GM23248 (cell line): ENCODE measurements around the gene CREB3L2. TPM values are rescaled to one million over a fixed set of nuclear protein-coding genes. Genes with fewer than 3 reads are reported as not detected.

ENCODE experiments used
- DNase-seq: peaks from one replicate; pipeline ENCODE4 v3.0.0-alpha.2; 2015
- H2AFZ ChIP-seq: fragments of 200-600 bp; sonication (generic); 2 replicates; pipeline ENCODE4 v1.6.1; 2016; ENCODE audit warnings: antibody characterized with exemption
- H3F3A ChIP-seq: fragments of 200-600 bp; sonication (generic); 2 replicates; pipeline ENCODE4 v1.6.1; 2016; ENCODE audit warnings: mild to moderate bottlenecking, antibody characterized with exemption, mixed run types; ENCODE audit not compliant: insufficient read depth
- H3K27ac ChIP-seq: fragments of 200-600 bp; sonication (generic); 2 replicates; pipeline ENCODE4 v1.5.1; 2016; ENCODE audit warnings: mild to moderate bottlenecking
- H3K27me3 ChIP-seq: fragments of 200-600 bp; sonication (generic); replicated peaks from 2 replicates; pipeline ENCODE4 v1.6.1; 2016; ENCODE audit warnings: mild to moderate bottlenecking; ENCODE audit not compliant: insufficient read depth
- H3K36me3 ChIP-seq: fragments of 200-600 bp; sonication (generic); 2 replicates; pipeline ENCODE4 v1.6.1; 2016; ENCODE audit warnings: low read depth, mild to moderate bottlenecking
- H3K4me1 ChIP-seq: fragments of 200-600 bp; sonication (generic); 2 replicates; pipeline ENCODE4 v1.6.1; 2016; ENCODE audit warnings: mild to moderate bottlenecking; ENCODE audit not compliant: insufficient read depth
- H3K4me2 ChIP-seq: fragments of 200-600 bp; sonication (generic); one replicate; pipeline ENCODE4 v1.6.1; 2016; ENCODE audit warnings: mild to moderate bottlenecking; ENCODE audit not compliant: unreplicated experiment
- H3K4me3 ChIP-seq: fragments of 200-600 bp; sonication (generic); 2 replicates; pipeline ENCODE4 v1.5.1; 2016; ENCODE audit warnings: mild to moderate bottlenecking
- H3K79me2 ChIP-seq: fragments of 200-600 bp; sonication (generic); 2 replicates; pipeline ENCODE4 v1.6.1; 2016; ENCODE audit warnings: mild to moderate bottlenecking; ENCODE audit not compliant: insufficient read depth
- H3K9ac ChIP-seq: fragments of 200-600 bp; sonication (generic); 2 replicates; pipeline ENCODE4 v1.6.1; 2016; ENCODE audit warnings: mild to moderate bottlenecking
- H3K9me2 ChIP-seq: fragments of 200-600 bp; sonication (generic); 2 replicates; pipeline ENCODE4 v1.6.1; 2016; ENCODE audit warnings: mixed run types, mild to moderate bottlenecking, moderate library complexity; ENCODE audit not compliant: insufficient read depth
- H3K9me3 ChIP-seq: fragments of 200-600 bp; sonication (generic); one replicate; pipeline ENCODE4 v1.6.1; 2017; ENCODE audit warnings: low read depth
- H4K20me1 ChIP-seq: fragments of 200-600 bp; sonication (generic); 2 replicates; pipeline ENCODE4 v1.6.0; 2016; ENCODE audit not compliant: insufficient read depth
- EZH2 ChIP-seq: fragments of 200-600 bp; sonication (generic); IDR thresholded peaks from 2 replicates; pipeline ENCODE4 v1.6.1; 2018; ENCODE audit warnings: antibody characterized with exemption, mild to moderate bottlenecking; ENCODE audit not compliant: insufficient read depth, poor library complexity, severe bottlenecking
- EZH2phosphoT487 ChIP-seq: fragments of 200-600 bp; sonication (generic); IDR thresholded peaks from 2 replicates; pipeline ENCODE4 v1.6.1; 2018; ENCODE audit warnings: antibody characterized with exemption, moderate library complexity, mild to moderate bottlenecking, low read depth; ENCODE audit not compliant: insufficient read depth
- WGBS, 2 experiments: methylation state at CpG; one replicate each; pipeline ENCODE4 v1.1.6; 2015 to 2017; ENCODE audit warnings: low lambda C conversion rate in 2 of 2, low coverage in 1 of 2; ENCODE audit errors: missing lambda C conversion rate in 2 of 2; 5-methylcytosine and 5-hydroxymethylcytosine counted together
- in situ Hi-C: fragments of 300-500 bp; cut with MboI; formaldehyde crosslinking; loops from 2 replicates; pipeline ENCODE4 v1.15.0; 2020
- polyA plus RNA-seq: library from polyadenylated mRNA; unstranded; fragments of >200 nt; fragmentation: Nextera tagmentation; extraction: Ambion mirVana; gene quantifications from 2 replicates; pipeline ENCODE4 v1.2.1, GENCODE V29; 2016
- total RNA-seq: library from RNA; depleted of rRNA; stranded (reverse); fragments of >200 nt; shearing (Covaris generic); gene quantifications from 2 replicates; pipeline ENCODE4 v1.2.3, GENCODE V29; 2014

The CREB3L2 gene
- total and polyA plus RNA-seq, 2 experiments from 2014 or later = 43.7 to 53.7 TPM

- Histone ChIP-seq H3K9me3 (no peaks in the 10 kb centered on the region), H4K20me1 (no peaks in the 10 kb centered on the region), H2AFZ (no peak overlapping the region), H3K27ac (no peak overlapping the region), H3K27me3 (no peaks in the 10 kb centered on the region), H3K4me1 (no peaks in the 10 kb centered on the region), H3K79me2 (no peaks in the 10 kb centered on the region), H3K9me2 (no peaks in the 10 kb centered on the region), H3K9ac (no peak overlapping the region), H3F3A (no peaks in the 10 kb centered on the region), H3K4me2 (no peak overlapping the region), H3K36me3 (no peaks in the 10 kb centered on the region), H3K4me3 (no peak overlapping the region)
- WGBS, 2 experiments = 11 to 13% methylated on average over 2 of the region's 2 CpGs
- no peak for DNase-seq
- in situ Hi-C loops = no loop called here
- TF ChIP-seq EZH2 = no peak
- TF ChIP-seq EZH2phosphoT487 = no peak
These were observed 34.2 kb upstream of the CREB3L2 start for GRCh38 chr7:138036135-138036534.

GRCh38 chr7:138033241-138033640, 31.4 kb upstream of the CREB3L2 start:
- H3K9me3 ChIP-seq = no peaks in the 10 kb centered on the region
- 41 to 46% methylated on average over 4 of the region's 4 CpGs for WGBS, 2 experiments
- DNase-seq = no peak
- no peaks in the 10 kb centered on the region for H4K20me1 ChIP-seq
- H3K9me2 ChIP-seq = no peaks in the 10 kb centered on the region
- H3K36me3 ChIP-seq = no peaks in the 10 kb centered on the region
- no peaks in the 10 kb centered on the region for H3F3A ChIP-seq
- H3K27ac ChIP-seq = no peak overlapping the region
- no peak overlapping the region for H3K4me2 ChIP-seq
- in situ Hi-C loops = no loop called here
- no peak overlapping the region for H3K9ac ChIP-seq
- TF ChIP-seq EZH2phosphoT487 (no peak), EZH2 (no peak)
- no peak overlapping the region for H3K4me3 ChIP-seq
- no peaks in the 10 kb centered on the region for H3K79me2 ChIP-seq
- no peaks in the 10 kb centered on the region for H3K4me1 ChIP-seq
- H2AFZ ChIP-seq = no peak overlapping the region
- H3K27me3 ChIP-seq = no peaks in the 10 kb centered on the region

GRCh38 chr7:138032770-138033169, 30.9 kb upstream of the CREB3L2 start:
- DNase-seq = no peak
- Histone ChIP-seq H3K27me3 (no peaks in the 10 kb centered on the region), H3K4me3 (no peak overlapping the region), H3K36me3 (no peaks in the 10 kb centered on the region), H3K9ac (no peak overlapping the region), H3K4me1 (no peaks in the 10 kb centered on the region), H3K9me3 (no peaks in the 10 kb centered on the region), H4K20me1 (no peaks in the 10 kb centered on the region), H3K9me2 (no peaks in the 10 kb centered on the region), H3K79me2 (no peaks in the 10 kb centered on the region), H3K27ac (no peak overlapping the region), H3K4me2 (no peak overlapping the region), H2AFZ (no peak overlapping the region), H3F3A (no peaks in the 10 kb centered on the region)
- in situ Hi-C loops = no loop called here
- TF ChIP-seq EZH2 (no peak), EZH2phosphoT487 (no peak)
- WGBS, 2 experiments = 48 to 67% methylated on average over 3 of the region's 3 CpGs

GRCh38 chr7:138032186-138032585, 30.3 kb upstream of the CREB3L2 start:
- Histone ChIP-seq H3K79me2 (no peaks in the 10 kb centered on the region), H3F3A (no peaks in the 10 kb centered on the region), H3K9ac (no peak overlapping the region), H3K27me3 (no peaks in the 10 kb centered on the region), H3K9me2 (no peaks in the 10 kb centered on the region), H2AFZ (no peak overlapping the region), H3K9me3 (no peaks in the 10 kb centered on the region), H3K4me2 (no peak overlapping the region), H3K27ac (no peak overlapping the region), H3K4me1 (no peaks in the 10 kb centered on the region), H4K20me1 (no peaks in the 10 kb centered on the region), H3K4me3 (no peak overlapping the region), H3K36me3 (no peaks in the 10 kb centered on the region)
- no peak for DNase-seq
- in situ Hi-C loops = no loop called here
- no peak for TF ChIP-seq EZH2
- TF ChIP-seq EZH2phosphoT487 = no peak

GRCh38 chr7:138030679-138031351, 28.9 kb upstream of the CREB3L2 start:
- DNase-seq = peak; percentile 16
- no peak overlapping the region for H3K27ac ChIP-seq
- no peak for TF ChIP-seq EZH2phosphoT487
- TF ChIP-seq EZH2 = no peak
- H3K79me2 ChIP-seq = no peaks in the 10 kb centered on the region
- H3K9me2 ChIP-seq = no peaks in the 10 kb centered on the region
- in situ Hi-C loops = no loop called here
- H4K20me1 ChIP-seq = no peaks in the 10 kb centered on the region
- H3K27me3 ChIP-seq = no peaks in the 10 kb centered on the region
- H3F3A ChIP-seq = no peaks in the 10 kb centered on the region
- no peak overlapping the region for H3K4me2 ChIP-seq
- WGBS, 2 experiments = 35 to 49% methylated on average over 7 of the region's 7 CpGs
- no peak overlapping the region for H3K4me3 ChIP-seq
- no peaks in the 10 kb centered on the region for H3K4me1 ChIP-seq
- H2AFZ ChIP-seq = no peak overlapping the region; the same call in 1 of the 2 replicates
- H3K9me3 ChIP-seq = no peaks in the 10 kb centered on the region
- no peaks in the 10 kb centered on the region for H3K36me3 ChIP-seq
- no peak overlapping the region for H3K9ac ChIP-seq
